Activated CD8-positive, alpha-beta T cell treated with anti-CD3 and anti-CD28 coated beads for 36 hours (primary cell): ENCODE data around the gene SYNRG. TPM values are rescaled to one million over a fixed set of nuclear protein-coding genes. Genes with fewer than 3 reads are reported as not detected.

ENCODE experiments used
- ATAC-seq: fragments of 200-7000 bp; cut with Tn5 transposase; one replicate; pipeline ENCODE4 v1.10.0; 2021; ENCODE audit warnings: mild to moderate bottlenecking, moderate library complexity
- CTCF ChIA-PET: fragments of 350-600 bp; sonication (Branson Sonifier 250); formaldehyde crosslinking; loops from one replicate; lab custom pipeline; 2021; ENCODE audit warnings: antibody characterized with exemption; lab: Charles Lee
- POLR2A ChIA-PET: fragments of 350-600 bp; sonication (Branson Sonifier 250); formaldehyde crosslinking; loops from one replicate; lab custom pipeline; 2021; ENCODE audit warnings: antibody characterized with exemption; lab: Charles Lee
- DNase-seq: peaks from one replicate; pipeline ENCODE4 v3.0.0-alpha.2; 2020
- H3K27ac Mint-ChIP-seq: one replicate; pipeline ENCODE4 v1.8.0; 2021; ENCODE audit warnings: mild to moderate bottlenecking, mixed read lengths
- H3K27me3 Mint-ChIP-seq: one replicate; pipeline ENCODE4 v1.8.0; 2021; ENCODE audit warnings: mixed read lengths
- H3K36me3 Mint-ChIP-seq: one replicate; pipeline ENCODE4 v1.8.0; 2021; ENCODE audit warnings: low read depth, mixed read lengths
- H3K4me1 Mint-ChIP-seq: one replicate; pipeline ENCODE4 v1.8.0; 2021; ENCODE audit warnings: low read depth, mixed read lengths
- H3K4me3 Mint-ChIP-seq: one replicate; pipeline ENCODE4 v1.8.0; 2021; ENCODE audit warnings: mild to moderate bottlenecking, moderate library complexity, mixed read lengths
- H3K9me3 Mint-ChIP-seq: one replicate; pipeline ENCODE4 v1.8.0; 2021; ENCODE audit warnings: mixed read lengths
- CTCF ChIP-seq: fragments of 200-600 bp; IDR thresholded peaks from one replicate; pipeline ENCODE4 v1.8.0; 2022; ENCODE audit warnings: antibody characterized with exemption, mild to moderate bottlenecking
- intact Hi-C: fragments of 100-400 bp; cut with micrococcal nuclease; formaldehyde crosslinking; loops from one replicate; pipeline ENCODE4 v1.10.0; 2022
- total RNA-seq, 2 experiments: library from RNA; stranded (reverse); gene quantifications; one replicate each; pipeline ENCODE4 v1.2.3, GENCODE V29; 2021

SYNRG gene
- total RNA-seq, 2 experiments from 2014 or later: 35.4 to 43.1 TPM

- no peak overlapping the region for H3K27ac Mint-ChIP-seq
- DNase-seq: no peak
- no peaks in the 10 kb centered on the region for H3K27me3 Mint-ChIP-seq
- no peaks in the 10 kb centered on the region for H3K9me3 Mint-ChIP-seq
- H3K4me1 Mint-ChIP-seq: no peaks in the 10 kb centered on the region
- ChIA-PET POLR2A (no interaction called here), CTCF (no interaction called here)
- no peak for ATAC-seq
- no peak for TF ChIP-seq CTCF
- intact Hi-C loops: no loop called here
- H3K36me3 Mint-ChIP-seq: peaks cover 8% of the 10 kb centered on the region
- no peak overlapping the region for H3K4me3 Mint-ChIP-seq
These were observed 76.5 kb downstream of the SYNRG start for GRCh38 chr17:37532756-37533155.

GRCh38 chr17:37530420-37530819, 78.8 kb downstream of the SYNRG start:
- H3K4me1 Mint-ChIP-seq: no peaks in the 10 kb centered on the region
- no peak for ATAC-seq
- peaks cover 4% of the 10 kb centered on the region for H3K36me3 Mint-ChIP-seq
- intact Hi-C loops: no loop called here
- no peaks in the 10 kb centered on the region for H3K9me3 Mint-ChIP-seq
- no peaks in the 10 kb centered on the region for H3K27me3 Mint-ChIP-seq
- H3K4me3 Mint-ChIP-seq: no peak overlapping the region
- H3K27ac Mint-ChIP-seq: peak overlapping the region; percentile 0
- ChIA-PET POLR2A (no interaction called here), CTCF (interaction anchor here (1.4 to 2.1 kb wide), 2 partner anchors 79 to 240 kb away, joined by 3 to 4 read pairs; partner anchors contain the start of gene SYNRG)
- DNase-seq: no peak
- no peak for TF ChIP-seq CTCF

GRCh38 chr17:37527249-37527851, 81.9 kb downstream of the SYNRG start:
- H3K36me3 Mint-ChIP-seq: peaks cover 13% of the 10 kb centered on the region
- no peak overlapping the region for H3K27ac Mint-ChIP-seq
- no peak overlapping the region for H3K4me3 Mint-ChIP-seq
- CTCF ChIA-PET: interaction anchor here (0.5 to 2.1 kb wide), 22 partner anchors 8 to 441 kb away, joined by 3 to 16 read pairs (median 4); partner anchors contain the start of genes DDX52 and SYNRG
- intact Hi-C loops: loop anchor here (10.0 kb wide), 1 partner anchor 267 kb away; no protein-coding TSS in a partner anchor
- TF ChIP-seq CTCF: peak; percentile 74
- H3K9me3 Mint-ChIP-seq: no peaks in the 10 kb centered on the region
- POLR2A ChIA-PET: no interaction called here
- no peaks in the 10 kb centered on the region for H3K27me3 Mint-ChIP-seq
- peaks cover 7% of the 10 kb centered on the region for H3K4me1 Mint-ChIP-seq
- ATAC-seq (peak; percentile 90), DNase-seq (peak; percentile 32)

- peak overlapping the region; percentile 67 for H3K27ac Mint-ChIP-seq
- H3K4me1 Mint-ChIP-seq: peaks cover 10% of the 10 kb centered on the region
- intact Hi-C loops: loop anchor here (10.0 kb wide), 1 partner anchor 271 kb away; no protein-coding TSS in a partner anchor
- H3K36me3 Mint-ChIP-seq: peaks cover 19% of the 10 kb centered on the region
- no peak for TF ChIP-seq CTCF
- DNase-seq (no peak), ATAC-seq (peak; percentile 32)
- H3K27me3 Mint-ChIP-seq: no peaks in the 10 kb centered on the region
- H3K4me3 Mint-ChIP-seq: no peak overlapping the region
- ChIA-PET POLR2A (no interaction called here), CTCF (interaction anchor here (1.0 to 1.5 kb wide), 3 partner anchors 18 to 246 kb away, joined by 3 to 4 read pairs (median 3); no protein-coding TSS in a partner anchor)
- no peaks in the 10 kb centered on the region for H3K9me3 Mint-ChIP-seq
These were observed 85.5 kb downstream of the SYNRG start for GRCh38 chr17:37523715-37524219.

GRCh38 chr17:37521821-37522220, 87.4 kb downstream of the SYNRG start:
- DNase-seq (no peak), ATAC-seq (no peak)
- Mint-ChIP-seq H3K27me3 (no peaks in the 10 kb centered on the region), H3K9me3 (no peaks in the 10 kb centered on the region), H3K27ac (no peak overlapping the region), H3K4me3 (no peak overlapping the region), H3K36me3 (peaks cover 25% of the 10 kb centered on the region), H3K4me1 (peaks cover 10% of the 10 kb centered on the region)
- TF ChIP-seq CTCF: no peak
- ChIA-PET POLR2A (no interaction called here), CTCF (interaction anchor here (1.1 kb wide), 1 partner anchor 20 kb away, joined by 3 read pairs; no protein-coding TSS in a partner anchor)
- intact Hi-C loops: loop anchor here (10.0 kb wide), 1 partner anchor 273 kb away; no protein-coding TSS in a partner anchor
